IMR-90 (cell line): ENCODE measurements around the gene CACNA2D3. TPM values are rescaled to one million over a fixed set of nuclear protein-coding genes. Genes with fewer than 3 reads are reported as not detected.

Experiments used
- ATAC-seq: fragments of 200-7000 bp; cut with Tn5 transposase; 2 replicates; pipeline ENCODE4 v1.9.1; 2020; ENCODE audit warnings: low read depth, mild to moderate bottlenecking, moderate library complexity
- BruUV-seq: library from RNA; stranded (reverse); fragments of 400-500 nt; replicated peaks from 2 replicates; lab custom pipeline; 2021; lab: Mats Ljungman, UMichigan
- CTCF ChIA-PET: fragments of 300-600 bp; formaldehyde crosslinking; extraction: SDS; loops from one replicate; lab custom pipeline; 2021; ENCODE audit warnings: antibody characterized with exemption; lab: Yijun Ruan, JAX
- POLR2A ChIA-PET: fragments of 300-600 bp; sonication (Branson Sonifier 250); formaldehyde crosslinking; loops from one replicate; lab custom pipeline; 2022; ENCODE audit warnings: antibody characterized with exemption; ENCODE audit not compliant: unreplicated experiment; lab: Charles Lee
- DNase-seq: peaks from one replicate; pipeline ENCODE4 v3.0.0; 2013
- H2AFZ ChIP-seq: replicated peaks from 2 replicates; pipeline ENCODE3; 2013; ENCODE audit warnings: low read length, mild to moderate bottlenecking; ENCODE audit not compliant: poor library complexity
- H2AK5ac ChIP-seq: 2 replicates; pipeline ENCODE4 v1.6.1; 2013; ENCODE audit warnings: low read depth, low read length, inconsistent platforms
- H2AK9ac ChIP-seq: replicated peaks from 2 replicates; pipeline ENCODE3; 2013; ENCODE audit warnings: mild to moderate bottlenecking, low read depth, low read length, moderate library complexity; ENCODE audit not compliant: poor library complexity
- H2BK120ac ChIP-seq: 2 replicates; pipeline ENCODE4 v1.6.1; 2013; ENCODE audit warnings: low read depth, low read length, inconsistent platforms
- H2BK15ac ChIP-seq: 3 replicates; pipeline ENCODE4 v1.6.1; 2013; ENCODE audit warnings: low read depth, low read length, inconsistent platforms
- H2BK20ac ChIP-seq: 2 replicates; pipeline ENCODE4 v1.6.1; 2013; ENCODE audit warnings: low read depth, mild to moderate bottlenecking, inconsistent platforms, low read length, moderate library complexity
- H2BK5ac ChIP-seq: 2 replicates; pipeline ENCODE4 v1.6.1; 2013; ENCODE audit warnings: mild to moderate bottlenecking, low read depth, low read length, inconsistent platforms; ENCODE audit not compliant: poor library complexity, severe bottlenecking
- H3K14ac ChIP-seq: replicated peaks from 2 replicates; pipeline ENCODE4 v1.6.1; 2013; ENCODE audit warnings: low read depth, low read length, inconsistent platforms
- H3K18ac ChIP-seq: 2 replicates; pipeline ENCODE4 v1.6.1; 2013; ENCODE audit warnings: low read depth, low read length, control low read depth
- H3K23ac ChIP-seq: 2 replicates; pipeline ENCODE4 v1.6.1; 2013; ENCODE audit warnings: low read depth, low read length, inconsistent platforms
- H3K27ac ChIP-seq: 2 replicates; pipeline ENCODE4 v1.5.1; 2013; ENCODE audit warnings: mild to moderate bottlenecking, control low read depth, low read length; ENCODE audit not compliant: insufficient read depth
- H3K27me3 ChIP-seq: 2 replicates; pipeline ENCODE4 v1.6.1; 2013; ENCODE audit warnings: low read length; ENCODE audit not compliant: control insufficient read depth, insufficient read depth
- H3K36me3 ChIP-seq: 2 replicates; pipeline ENCODE4 v1.6.1; 2013; ENCODE audit warnings: low read length, mixed read lengths; ENCODE audit not compliant: control insufficient read depth, insufficient read depth
- H3K4ac ChIP-seq: 2 replicates; pipeline ENCODE4 v1.6.1; 2013; ENCODE audit warnings: low read depth, low read length, inconsistent platforms
- H3K4me1 ChIP-seq: 2 replicates; pipeline ENCODE4 v1.6.1; 2013; ENCODE audit warnings: low read length, mixed read lengths; ENCODE audit not compliant: control insufficient read depth, insufficient read depth
- H3K4me2 ChIP-seq: 2 replicates; pipeline ENCODE4 v1.6.1; 2013; ENCODE audit warnings: low read depth, mild to moderate bottlenecking, control low read depth, low read length, moderate library complexity
- H3K4me3 ChIP-seq: 2 replicates; pipeline ENCODE4 v1.5.1; 2013; ENCODE audit warnings: low read depth, mild to moderate bottlenecking, control low read depth, low read length, moderate library complexity; ENCODE audit not compliant: insufficient read depth
- H3K56ac ChIP-seq: 2 replicates; pipeline ENCODE4 v1.6.1; 2013; ENCODE audit warnings: low read length, inconsistent platforms; ENCODE audit not compliant: insufficient read depth; ENCODE audit errors: extremely low read depth
- H3K79me1 ChIP-seq, 2 experiments: 2 replicates each; pipeline ENCODE4 v1.6.1; 2013; ENCODE audit warnings: low read length in 2 of 2, inconsistent platforms in 1 of 2, low read depth in 1 of 2
- H3K9ac ChIP-seq: 2 replicates; pipeline ENCODE4 v1.6.1; 2013; ENCODE audit warnings: low read depth, low read length, control low read depth
- H3K9me1 ChIP-seq: 2 replicates; pipeline ENCODE4 v1.6.1; 2013; ENCODE audit warnings: low read length, inconsistent platforms; ENCODE audit not compliant: insufficient read depth
- H3K9me3 ChIP-seq: 2 replicates; pipeline ENCODE4 v1.6.1; 2013; ENCODE audit warnings: low read length; ENCODE audit not compliant: control insufficient read depth, insufficient read depth
- H4K20me1 ChIP-seq: 2 replicates; pipeline ENCODE4 v1.6.1; 2013; ENCODE audit warnings: low read length, inconsistent platforms; ENCODE audit not compliant: insufficient read depth
- H4K5ac ChIP-seq: 2 replicates; pipeline ENCODE4 v1.6.1; 2013; ENCODE audit warnings: mild to moderate bottlenecking, low read depth, low read length, control low read depth
- H4K8ac ChIP-seq, 2 experiments: 2 replicates each; pipeline ENCODE4 v1.6.1; 2013; ENCODE audit warnings: low read depth in 2 of 2, low read length in 2 of 2, control low read depth in 1 of 2, inconsistent platforms in 1 of 2
- H4K91ac ChIP-seq: 2 replicates; pipeline ENCODE4 v1.6.1; 2013; ENCODE audit warnings: low read depth, low read length, inconsistent platforms; ENCODE audit not compliant: insufficient read depth
- BHLHE40 ChIP-seq: fragments of 150-350 bp; IDR thresholded peaks from 2 replicates; pipeline ENCODE4 v1.6.1; 2016; ENCODE audit warnings: mild to moderate bottlenecking, low read depth, low read length
- CEBPB ChIP-seq: IDR thresholded peaks from 2 replicates; pipeline ENCODE4 v1.6.1; 2012; ENCODE audit warnings: low read depth, low read length, improper control_type of control experiment
- CHD1 ChIP-seq: IDR thresholded peaks from 2 replicates; pipeline ENCODE4 v1.6.1; 2012; ENCODE audit warnings: low read depth, low read length, improper control_type of control experiment
- CTCF ChIP-seq: conservative IDR thresholded peaks from 2 replicates; pipeline ENCODE4 v1.5.1; 2012; ENCODE audit warnings: mild to moderate bottlenecking, low read depth, low read length, improper control_type of control experiment
- ELK1 ChIP-seq: fragments of 150-350 bp; IDR thresholded peaks from 2 replicates; pipeline ENCODE4 v1.6.1; 2016; ENCODE audit warnings: low read depth, mild to moderate bottlenecking, low read length, moderate library complexity, borderline replicate concordance
- FOS ChIP-seq: fragments of 150-350 bp; IDR thresholded peaks from 2 replicates; pipeline ENCODE4 v1.6.1; 2016; ENCODE audit warnings: low read depth, low read length
- MAFK ChIP-seq: IDR thresholded peaks from 2 replicates; pipeline ENCODE4 v1.6.1; 2012; ENCODE audit warnings: low read depth, low read length, improper control_type of control experiment
- MAZ ChIP-seq: IDR thresholded peaks from 2 replicates; pipeline ENCODE4 v1.6.1; 2012; ENCODE audit warnings: low read depth, mild to moderate bottlenecking, low read length, improper control_type of control experiment, moderate library complexity, borderline replicate concordance
- MXI1 ChIP-seq: IDR thresholded peaks from 2 replicates; pipeline ENCODE4 v1.6.1; 2012; ENCODE audit warnings: low read depth, mild to moderate bottlenecking, low read length, moderate library complexity, borderline replicate concordance
- NFE2L2 ChIP-seq: fragments of 150-350 bp; IDR thresholded peaks from 2 replicates; pipeline ENCODE4 v1.6.1; 2016; ENCODE audit warnings: low read depth, mild to moderate bottlenecking, low read length
- POLR2A ChIP-seq: IDR thresholded peaks from 2 replicates; pipeline ENCODE4 v1.6.1; 2012; ENCODE audit warnings: mild to moderate bottlenecking, low read depth, low read length
- RAD21 ChIP-seq: IDR thresholded peaks from 2 replicates; pipeline ENCODE4 v1.6.1; 2012; ENCODE audit warnings: low read length, improper control_type of control experiment
- RCOR1 ChIP-seq: IDR thresholded peaks from 2 replicates; pipeline ENCODE4 v1.6.1; 2012; ENCODE audit warnings: mild to moderate bottlenecking, low read length, improper control_type of control experiment; ENCODE audit not compliant: insufficient replicate concordance
- RFX5 ChIP-seq: IDR thresholded peaks from 2 replicates; pipeline ENCODE4 v1.8.0; 2012; ENCODE audit warnings: low read depth, mild to moderate bottlenecking, low read length, moderate library complexity
- SMC3 ChIP-seq: fragments of 150-350 bp; IDR thresholded peaks from 2 replicates; pipeline ENCODE4 v1.6.1; 2016; ENCODE audit warnings: low read depth, mild to moderate bottlenecking, antibody characterized with exemption, low read length, moderate library complexity
- USF2 ChIP-seq: fragments of 150-350 bp; IDR thresholded peaks from 2 replicates; pipeline ENCODE4 v1.6.1; 2017; ENCODE audit warnings: mild to moderate bottlenecking, antibody characterized with exemption, low read length, low read depth
- WGBS, 2 experiments: methylation state at CpG; one replicate each; pipeline versions ENCODE4 v1.1.5 to v1.1.7; 2013; ENCODE audit warnings: missing lambda C conversion rate in 2 of 2; ENCODE audit not compliant: insufficient read length in 1 of 2; ENCODE audit errors: extremely low coverage in 2 of 2; 5-methylcytosine and 5-hydroxymethylcytosine counted together
- dilution Hi-C: fragments of 300-500 bp; cut with HindIII; formaldehyde crosslinking; loops from one replicate; pipeline ENCODE4 v1.14.3; 2018; ENCODE audit warnings: low sequenced_read_pairs; ENCODE audit not compliant: unreplicated experiment
- in situ Hi-C: fragments of 300-500 bp; cut with MboI; formaldehyde crosslinking; loops from 3 replicates; pipeline ENCODE4 v1.14.3; 2019; ENCODE audit warnings: low sequenced_read_pairs, inconsistent platforms, mixed read lengths
- intact Hi-C: fragments of 100-400 bp; cut with micrococcal nuclease; formaldehyde crosslinking; loops from 2 replicates; pipeline ENCODE4 v1.10.0; 2022
- polyA plus RNA-seq, 3 experiments: library from polyadenylated mRNA; depleted of rRNA; stranded (reverse); fragments of >200 nt; gene quantifications; 2 replicates each; pipeline ENCODE4 v1.2.3, GENCODE V29; 2012; ENCODE audit warnings: low replicate concordance in 1 of 3
- total RNA-seq: library from RNA; depleted of rRNA; stranded (reverse); fragments of >200 nt; gene quantifications from 2 replicates; pipeline ENCODE4 v1.2.3, GENCODE V29; 2012

The CACNA2D3 gene
- total and polyA plus RNA-seq, 2 of the 4 experiments (the other 2 are of a cell fraction) = 0.36 to 0.41 TPM

GRCh38 chr3:54547846-54548245 is 425.5 kb downstream of the CACNA2D3 start:
- Histone ChIP-seq H3K27me3 (no peaks in the 10 kb centered on the region), H3K9me3 (no peaks in the 10 kb centered on the region; the same call in 1 of the 2 replicates), H2AK5ac (no peak overlapping the region), H2BK5ac (no peak overlapping the region), H3K4me1 (no peaks in the 10 kb centered on the region), H2AFZ (no peak overlapping the region), H3K9ac (no peak overlapping the region), H2BK120ac (no peak overlapping the region), H3K18ac (no peak overlapping the region), H3K27ac (no peak overlapping the region), H3K14ac (no peak overlapping the region), H4K5ac (no peak overlapping the region), H4K20me1 (no peaks in the 10 kb centered on the region), H3K56ac (no peak overlapping the region), H2BK20ac (no peak overlapping the region), H2AK9ac (no peak overlapping the region), H3K4ac (no peak overlapping the region), H4K91ac (no peak overlapping the region), H3K9me1 (no peaks in the 10 kb centered on the region), H3K4me2 (no peak overlapping the region), H3K4me3 (no peak overlapping the region), H4K8ac (no peak overlapping the region), H2BK15ac (no peak overlapping the region), H3K79me1 (no peaks in the 10 kb centered on the region), H3K23ac (no peak overlapping the region), H3K36me3 (no peaks in the 10 kb centered on the region)
- no peak for TF ChIP-seq FOS
- TF ChIP-seq CHD1 = no peak
- TF ChIP-seq SMC3 = no peak
- TF ChIP-seq CTCF = no peak
- no peak for TF ChIP-seq MAZ
- no peak for TF ChIP-seq USF2
- TF ChIP-seq MAFK = no peak
- TF ChIP-seq ELK1 = no peak
- no peak for TF ChIP-seq NFE2L2
- no peak for TF ChIP-seq RCOR1
- TF ChIP-seq RFX5 = no peak
- no peak for TF ChIP-seq BHLHE40
- no peak for TF ChIP-seq POLR2A
- no peak for TF ChIP-seq MXI1
- no peak for TF ChIP-seq RAD21
- no peak for TF ChIP-seq CEBPB
- no TSS peak for BruUV-seq
- in situ Hi-C loops (no loop called here), intact Hi-C loops (no loop called here), dilution Hi-C loops (no loop called here)
- CTCF ChIA-PET = no interaction called here
- POLR2A ChIA-PET = no interaction called here
- DNase-seq (no peak), ATAC-seq (no peak)
- WGBS, 2 experiments = no CpG with 5 or more reads among the region's 2 CpGs
